ENCODE data around the gene CACNA1B. TPM values are rescaled to one million over a fixed set of nuclear protein-coding genes. Genes with fewer than 3 reads are reported as not detected.
A peak's percentile ranks its signal among the peaks of the same experiment; 100 is the strongest.

The CACNA1B gene
- polyA plus RNA-seq, 2 of the 4 experiments (the other 2 are of a cell fraction) = 0.03 to 0.06 TPM

GRCh38 chr9:137982200-137982599, 104.6 kb downstream of the CACNA1B start:
- H3K4me1 ChIP-seq = peaks cover 5% of the 10 kb centered on the region; the same call in 1 of the 3 replicates
- 10% methylated on average over 1 of the region's 1 CpG for WGBS (ENCODE audit: missing lambda C conversion rate)

DNA sequence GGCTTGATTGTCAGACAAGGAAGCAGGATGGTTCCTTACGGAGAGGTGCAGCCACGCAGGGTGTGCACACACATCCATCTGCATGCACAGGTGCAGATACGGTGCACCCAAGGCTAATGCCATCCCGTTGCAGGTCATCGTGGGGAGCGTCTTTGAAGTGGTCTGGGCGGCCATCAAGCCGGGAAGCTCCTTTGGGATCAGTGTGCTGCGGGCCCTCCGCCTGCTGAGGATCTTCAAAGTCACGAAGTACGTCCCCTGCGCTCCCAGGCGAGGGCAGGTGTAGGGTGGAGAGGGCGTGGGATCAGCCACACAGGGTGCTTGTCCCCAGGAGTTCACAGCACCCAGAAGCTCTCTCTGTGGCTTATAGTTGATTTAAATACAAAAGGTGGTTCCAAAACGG, 106.4 kb downstream of the CACNA1B start:
- Histone ChIP-seq H3K9me3 (no peaks in the 10 kb centered on the region), H3K4me1 (peaks cover 5% of the 10 kb centered on the region; the same call in 1 of the 3 replicates), H3K4me3 (no peak overlapping the region), H3K4me2 (no peak overlapping the region), H3K27ac (no peak overlapping the region)
- no peak for ATAC-seq
- ChIA-PET POLR2A (no interaction called here), CTCF (interaction anchor here (0.6 kb wide), 1 partner anchor 16 kb away, joined by 3 read pairs; no protein-coding TSS in a partner anchor)
- TF ChIP-seq MAZ (IDR thresholded peaks at IDR 0.05; ENCODE audit: borderline replicate concordance, low read depth, low read length) (no peak), TFCP2L1 (CRISPR knock-in tag; IDR thresholded peaks at IDR 0.05) (no peak), USF2 (IDR thresholded peaks at IDR 0.05) (no peak), BHLHE40 (IDR thresholded peaks at IDR 0.05; ENCODE audit: low read depth, low read length) (no peak), RARB (CRISPR knock-in tag; IDR thresholded peaks at IDR 0.05) (no peak), NR3C1 (IDR thresholded peaks at IDR 0.05) (no peak), RAD21 (conservative IDR thresholded peaks at IDR 0.05 in 1 of 2, IDR thresholded peaks at IDR 0.05 in 1 of 2) (no peak), ZC3H11A (IDR thresholded peaks at IDR 0.05) (no peak), RFX5 (IDR thresholded peaks at IDR 0.05) (no peak), HOXB13 (CRISPR knock-in tag; IDR thresholded peaks at IDR 0.05; ENCODE audit: low read depth) (no peak), TP53 (CRISPR knock-in tag; IDR thresholded peaks at IDR 0.05) (no peak)
- TF ChIP-seq, protein P1, sequence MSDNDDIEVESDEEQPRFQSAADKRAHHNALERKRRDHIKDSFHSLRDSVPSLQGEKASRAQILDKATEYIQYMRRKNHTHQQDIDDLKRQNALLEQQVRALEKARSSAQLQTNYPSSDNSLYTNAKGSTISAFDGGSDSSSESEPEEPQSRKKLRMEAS (IDR thresholded peaks at IDR 0.05) = no peak
- TF ChIP-seq, protein P2, sequence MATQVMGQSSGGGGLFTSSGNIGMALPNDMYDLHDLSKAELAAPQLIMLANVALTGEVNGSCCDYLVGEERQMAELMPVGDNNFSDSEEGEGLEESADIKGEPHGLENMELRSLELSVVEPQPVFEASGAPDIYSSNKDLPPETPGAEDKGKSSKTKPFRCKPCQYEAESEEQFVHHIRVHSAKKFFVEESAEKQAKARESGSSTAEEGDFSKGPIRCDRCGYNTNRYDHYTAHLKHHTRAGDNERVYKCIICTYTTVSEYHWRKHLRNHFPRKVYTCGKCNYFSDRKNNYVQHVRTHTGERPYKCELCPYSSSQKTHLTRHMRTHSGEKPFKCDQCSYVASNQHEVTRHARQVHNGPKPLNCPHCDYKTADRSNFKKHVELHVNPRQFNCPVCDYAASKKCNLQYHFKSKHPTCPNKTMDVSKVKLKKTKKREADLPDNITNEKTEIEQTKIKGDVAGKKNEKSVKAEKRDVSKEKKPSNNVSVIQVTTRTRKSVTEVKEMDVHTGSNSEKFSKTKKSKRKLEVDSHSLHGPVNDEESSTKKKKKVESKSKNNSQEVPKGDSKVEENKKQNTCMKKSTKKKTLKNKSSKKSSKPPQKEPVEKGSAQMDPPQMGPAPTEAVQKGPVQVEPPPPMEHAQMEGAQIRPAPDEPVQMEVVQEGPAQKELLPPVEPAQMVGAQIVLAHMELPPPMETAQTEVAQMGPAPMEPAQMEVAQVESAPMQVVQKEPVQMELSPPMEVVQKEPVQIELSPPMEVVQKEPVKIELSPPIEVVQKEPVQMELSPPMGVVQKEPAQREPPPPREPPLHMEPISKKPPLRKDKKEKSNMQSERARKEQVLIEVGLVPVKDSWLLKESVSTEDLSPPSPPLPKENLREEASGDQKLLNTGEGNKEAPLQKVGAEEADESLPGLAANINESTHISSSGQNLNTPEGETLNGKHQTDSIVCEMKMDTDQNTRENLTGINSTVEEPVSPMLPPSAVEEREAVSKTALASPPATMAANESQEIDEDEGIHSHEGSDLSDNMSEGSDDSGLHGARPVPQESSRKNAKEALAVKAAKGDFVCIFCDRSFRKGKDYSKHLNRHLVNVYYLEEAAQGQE (IDR thresholded peaks at IDR 0.05) = no peak
- FAIRE-seq = no peak
- 44% methylated on average over 16 of the region's 16 CpGs for WGBS (ENCODE audit: missing lambda C conversion rate)
- no peak for DNase-seq (ENCODE audit: low read depth in 1 of 2, low spot score in 1 of 2)

More at GRCh38 chr9:137982200-137982599, 104.6 kb downstream of the CACNA1B start:
- ChIA-PET POLR2A (no interaction called here), CTCF (no interaction called here)
- H3K9me3 ChIP-seq = no peaks in the 10 kb centered on the region
- FAIRE-seq (no peak), DNase-seq (ENCODE audit: low read depth in 1 of 2, low spot score in 1 of 2) (peak in 1 of 2 experiments; percentile 54), ATAC-seq (peak in 1 of 2 experiments; percentile 76; a peak in 4 of 6 replicates)
- H3K4me3 ChIP-seq = no peak overlapping the region
- H3K27ac ChIP-seq = no peak overlapping the region
- no peak overlapping the region for H3K4me2 ChIP-seq
- peak; percentile 46; the same call in 1 of the 2 replicates for TF ChIP-seq USF2 (IDR thresholded peaks at IDR 0.05)
- TF ChIP-seq NR3C1 (IDR thresholded peaks at IDR 0.05) = no peak
- no peak for TF ChIP-seq FOSL2 (IDR thresholded peaks at IDR 0.05)
- peak; percentile 32; the same call in 1 of the 2 replicates for TF ChIP-seq FOSL2 (CRISPR knock-in tag; IDR thresholded peaks at IDR 0.05)

GRCh38 chr9:137984520-137985257, 107.1 kb downstream of the CACNA1B start:
- POLR2A ChIA-PET = no interaction called here
- DNase-seq (ENCODE audit: low read depth in 1 of 2, low spot score in 1 of 2) = no peak
- Histone ChIP-seq H3K4me1 (peaks cover 5% of the 10 kb centered on the region; the same call in 1 of the 3 replicates), H3K9me3 (no peaks in the 10 kb centered on the region), H3K4me2 (no peak overlapping the region), H3K4me3 (no peak overlapping the region), H3K27ac (no peak overlapping the region)
- FAIRE-seq = no peak
- CTCF ChIA-PET = interaction anchor here (0.6 kb wide), 1 partner anchor 15 kb away, joined by 3 read pairs; no protein-coding TSS in a partner anchor
- WGBS (ENCODE audit: missing lambda C conversion rate) = 48% methylated on average over 7 of the region's 7 CpGs
- no peak for ATAC-seq
- TF ChIP-seq EHF (CRISPR knock-in tag; IDR thresholded peaks at IDR 0.05) (no peak), ESRRA (IDR thresholded peaks at IDR 0.05; ENCODE audit: borderline replicate concordance, low read length) (no peak), NR3C1 (IDR thresholded peaks at IDR 0.05) (no peak), FOSL2 (IDR thresholded peaks at IDR 0.05) (no peak), FOSL2 (CRISPR knock-in tag; IDR thresholded peaks at IDR 0.05) (no peak), POLR2A (IDR thresholded peaks at IDR 0.05; ENCODE audit: low read length) (no peak), HDAC2 (IDR thresholded peaks at IDR 0.05) (no peak), HOXA7 (CRISPR knock-in tag; IDR thresholded peaks at IDR 0.05) (no peak), MAFK (IDR thresholded peaks at IDR 0.05; ENCODE audit: partially characterized antibody) (no peak), ZNF302 (CRISPR knock-in tag; IDR thresholded peaks at IDR 0.05) (no peak)
- TF ChIP-seq, protein P2 (IDR thresholded peaks at IDR 0.05) = no peak
- TF ChIP-seq, protein P1 (IDR thresholded peaks at IDR 0.05) = no peak
